Epithelial cell of proximal tubule (primary cell): ENCODE measurements around the gene GMFB. TPM values are rescaled to one million over a fixed set of nuclear protein-coding genes. Genes with fewer than 3 reads are reported as not detected.

Experiments used
- DNase-seq: peaks from one replicate; pipeline ENCODE4 v3.0.0-alpha.2; 2011; ENCODE audit warnings: low read depth
- H3K4me3 ChIP-seq: 2 replicates; pipeline ENCODE4 v1.5.1; 2011; ENCODE audit warnings: low read depth, mild to moderate bottlenecking, low read length
- total RNA-seq: library from RNA; depleted of rRNA; stranded (reverse); fragments of >200 nt; gene quantifications from 2 replicates; pipeline ENCODE4 v1.2.3, GENCODE V29; 2015
- TF ChIP-seq, protein P1 (sequence below): conservative IDR thresholded peaks from 2 replicates; pipeline ENCODE4 v1.5.1; 2012; ENCODE audit warnings: low read depth, mild to moderate bottlenecking, low read length

GMFB gene
- total RNA-seq, 1 donor from 2014 or later, result 93.1 TPM

GRCh38 chr14:54532111-54533012 is 43.6 kb upstream of the GMFB start:
- TF ChIP-seq, protein P1, sequence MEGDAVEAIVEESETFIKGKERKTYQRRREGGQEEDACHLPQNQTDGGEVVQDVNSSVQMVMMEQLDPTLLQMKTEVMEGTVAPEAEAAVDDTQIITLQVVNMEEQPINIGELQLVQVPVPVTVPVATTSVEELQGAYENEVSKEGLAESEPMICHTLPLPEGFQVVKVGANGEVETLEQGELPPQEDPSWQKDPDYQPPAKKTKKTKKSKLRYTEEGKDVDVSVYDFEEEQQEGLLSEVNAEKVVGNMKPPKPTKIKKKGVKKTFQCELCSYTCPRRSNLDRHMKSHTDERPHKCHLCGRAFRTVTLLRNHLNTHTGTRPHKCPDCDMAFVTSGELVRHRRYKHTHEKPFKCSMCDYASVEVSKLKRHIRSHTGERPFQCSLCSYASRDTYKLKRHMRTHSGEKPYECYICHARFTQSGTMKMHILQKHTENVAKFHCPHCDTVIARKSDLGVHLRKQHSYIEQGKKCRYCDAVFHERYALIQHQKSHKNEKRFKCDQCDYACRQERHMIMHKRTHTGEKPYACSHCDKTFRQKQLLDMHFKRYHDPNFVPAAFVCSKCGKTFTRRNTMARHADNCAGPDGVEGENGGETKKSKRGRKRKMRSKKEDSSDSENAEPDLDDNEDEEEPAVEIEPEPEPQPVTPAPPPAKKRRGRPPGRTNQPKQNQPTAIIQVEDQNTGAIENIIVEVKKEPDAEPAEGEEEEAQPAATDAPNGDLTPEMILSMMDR, result no peak
- no peak overlapping the region for H3K4me3 ChIP-seq

GRCh38 chr14:54529811-54530210 is 41.0 kb upstream of the GMFB start:
- DNase-seq, result no peak
- TF ChIP-seq, protein P1, result no peak
- no peak overlapping the region for H3K4me3 ChIP-seq

More at GRCh38 chr14:54532111-54533012, 43.6 kb upstream of the GMFB start:
- no peak for DNase-seq

DNA sequence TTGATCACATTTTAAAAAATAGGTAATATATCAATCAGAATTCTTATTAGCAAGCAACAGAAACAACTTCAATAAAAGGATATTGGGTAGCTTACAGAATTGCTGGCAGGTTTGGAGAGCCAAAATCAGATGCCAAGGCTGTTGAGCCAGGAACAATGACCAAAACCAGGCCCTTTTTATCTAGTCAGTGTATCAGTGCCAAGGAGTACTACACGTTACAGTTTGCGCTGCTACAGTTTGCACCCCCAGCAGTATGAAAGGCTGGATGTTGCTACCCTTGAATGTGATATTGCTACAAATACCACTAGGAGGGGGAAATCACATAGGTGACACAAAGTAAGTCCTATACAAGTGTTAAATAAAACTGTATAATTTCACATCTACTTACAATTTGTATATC is 40.2 kb upstream of the GMFB start:
- TF ChIP-seq, protein P1, result no peak
- H3K4me3 ChIP-seq, result no peak overlapping the region

DNA sequence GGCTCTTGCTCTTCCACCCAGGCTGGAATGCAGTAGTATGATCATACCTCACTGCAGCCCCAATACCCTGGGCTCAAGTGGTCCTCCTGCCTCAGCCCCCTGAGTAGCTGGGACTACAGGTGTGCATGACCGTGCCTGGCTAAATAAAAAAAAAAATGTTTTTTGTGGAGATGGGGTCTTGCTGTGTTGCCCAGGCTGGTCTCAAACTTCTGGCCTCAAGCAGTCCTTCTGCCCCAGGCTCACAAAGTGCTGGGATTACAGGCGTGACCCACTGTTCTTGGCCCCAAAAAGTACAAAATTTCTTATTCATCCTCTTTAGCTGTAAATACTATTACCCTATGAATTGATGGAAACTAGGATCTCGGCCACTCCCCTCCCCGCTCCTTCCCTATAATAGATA is 35.6 kb upstream of the GMFB start:
- TF ChIP-seq, protein P1, result no peak
- H3K4me3 ChIP-seq, result no peak overlapping the region
- DNase-seq, result no peak

More for the DNA sequence above, 40.2 kb upstream of the GMFB start:
- no peak for DNase-seq

DNA sequence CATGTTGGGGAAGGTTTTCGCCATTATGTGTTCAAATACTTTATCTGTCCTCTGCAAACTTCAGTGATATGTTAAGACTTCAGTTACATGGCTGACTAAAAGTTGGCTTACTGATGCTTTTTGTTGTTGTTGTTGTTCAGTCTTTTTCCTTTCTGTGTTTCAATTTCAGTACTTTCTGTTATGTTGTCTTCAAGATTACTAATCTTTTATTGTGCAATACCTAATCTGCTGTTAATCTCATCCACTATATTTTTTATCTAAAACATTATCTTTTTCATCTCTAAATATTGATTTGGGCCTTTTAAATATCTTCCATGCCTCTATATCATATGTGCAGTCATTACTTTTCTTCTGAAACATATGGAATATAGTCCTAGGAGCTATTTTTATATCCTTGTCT is 27.9 kb upstream of the GMFB start:
- TF ChIP-seq, protein P1, result no peak
- no peak for DNase-seq
- H3K4me3 ChIP-seq, result no peak overlapping the region

DNA sequence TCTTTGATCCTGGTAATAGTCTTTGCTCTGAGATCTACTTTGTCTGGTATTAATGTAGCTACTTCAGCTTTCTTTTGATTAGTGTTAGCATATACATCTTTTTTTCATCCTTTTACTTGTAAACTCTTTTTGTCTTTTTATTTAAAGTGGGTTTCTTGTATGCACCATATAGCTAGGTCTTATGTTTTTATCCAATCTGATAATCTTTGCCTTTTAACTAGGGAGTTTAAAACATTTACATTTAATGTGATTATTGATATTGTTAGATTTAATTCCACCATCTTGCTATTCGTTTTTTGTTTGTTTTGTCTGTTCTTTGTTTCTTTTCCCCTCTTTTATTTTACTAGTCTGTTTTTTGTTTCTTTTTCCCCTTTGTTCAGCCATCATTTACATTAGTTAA is 26.9 kb upstream of the GMFB start:
- H3K4me3 ChIP-seq, result no peak overlapping the region
- TF ChIP-seq, protein P1, result no peak
- no peak for DNase-seq

DNA sequence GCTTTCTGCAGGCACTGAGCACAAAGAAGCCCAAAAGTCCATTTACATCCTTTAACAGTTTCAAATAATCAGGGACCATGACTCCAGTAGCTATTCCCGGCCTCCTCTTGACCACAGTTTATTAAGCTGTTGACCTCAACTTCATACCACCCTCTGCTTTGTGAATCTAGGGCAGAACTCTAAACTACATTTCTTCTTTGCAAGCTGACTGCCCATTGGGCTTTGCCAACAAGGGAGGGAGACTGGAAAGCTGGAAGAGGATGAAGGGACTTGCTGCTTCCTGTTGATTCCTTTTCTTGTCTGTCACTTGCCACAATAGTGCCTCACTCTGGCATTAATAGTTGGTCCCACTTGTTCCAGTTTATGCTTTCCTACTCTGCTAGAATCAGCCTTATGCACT is 23.6 kb upstream of the GMFB start:
- TF ChIP-seq, protein P1, result no peak
- H3K4me3 ChIP-seq, result no peak overlapping the region
- DNase-seq, result no peak
